GM21576 (cell line): ENCODE measurements around the gene SIRPB1.
"Not testable (repeated sequence)": the region's sequence is repeated elsewhere in the genome, so short reads cannot be mapped to it uniquely, and the experiment has no call there.

Experiments
- ATAC-seq: cut with Tn5 transposase; IDR thresholded peaks from one replicate; pipeline ENCODE4 v1.9.1; 2021; ENCODE audit warnings: mild to moderate bottlenecking, moderate library complexity; ENCODE audit not compliant: unreplicated experiment

The SIRPB1 gene

GRCh38 chr20:1619861-1620444 is at the start of gene SIRPB1:
Gene SIRPB1, minus strand, starts transcription at chr20:1620009. Its CDS starts 65 bp downstream, at chr20:1619944.
- ATAC-seq: no peak

- no peak for ATAC-seq
Observed at GRCh38 chr20:1669304-1669703, 49.5 kb upstream of the SIRPB1 start.

- no peak for ATAC-seq
Observed at GRCh38 chr20:1667502-1668085, 47.8 kb upstream of the SIRPB1 start.

GRCh38 chr20:1666802-1667201 is 47.0 kb upstream of the SIRPB1 start:
- no peak for ATAC-seq

- no peak for ATAC-seq
Observed at GRCh38 chr20:1665345-1665744, 45.5 kb upstream of the SIRPB1 start.

GRCh38 chr20:1664911-1665310 is 45.1 kb upstream of the SIRPB1 start:
- ATAC-seq: no peak

- ATAC-seq: no peak
Observed at GRCh38 chr20:1663917-1664316, 44.1 kb upstream of the SIRPB1 start.

- ATAC-seq: no peak
Observed at GRCh38 chr20:1661542-1662299, 41.9 kb upstream of the SIRPB1 start.

GRCh38 chr20:1660246-1660645 is 40.4 kb upstream of the SIRPB1 start:
- no peak for ATAC-seq

GRCh38 chr20:1657556-1658334 is 37.9 kb upstream of the SIRPB1 start, which contains the start of gene SIRPG:
Gene SIRPG, minus strand, starts transcription at chr20:1657779. Its CDS starts 65 bp downstream, at chr20:1657714.
- ATAC-seq: no peak

GRCh38 chr20:1656844-1657243 is 37.0 kb upstream of the SIRPB1 start:
- ATAC-seq: no peak

GRCh38 chr20:1654996-1655395 is 35.2 kb upstream of the SIRPB1 start:
- ATAC-seq: no peak

GRCh38 chr20:1652960-1653359 is 33.2 kb upstream of the SIRPB1 start:
- ATAC-seq: no peak

- ATAC-seq: no peak
Observed at GRCh38 chr20:1652104-1652503, 32.3 kb upstream of the SIRPB1 start.

- ATAC-seq: no peak
Observed at GRCh38 chr20:1651268-1652058, 31.7 kb upstream of the SIRPB1 start.

GRCh38 chr20:1648101-1648500 is 28.3 kb upstream of the SIRPB1 start:
- ATAC-seq: no peak

GRCh38 chr20:1646975-1647431 is 27.2 kb upstream of the SIRPB1 start:
- no peak for ATAC-seq

GRCh38 chr20:1644101-1644962 is 24.5 kb upstream of the SIRPB1 start:
- ATAC-seq: no peak

GRCh38 chr20:1638643-1639042 is 18.8 kb upstream of the SIRPB1 start:
- ATAC-seq: not testable (repeated sequence)
